Measurements from ENCODE around the gene GRIK4.
"Not testable (repeated sequence)": the region's sequence is repeated elsewhere in the genome, so short reads cannot be mapped to it uniquely, and the experiment has no call there.

The GRIK4 gene

DNA sequence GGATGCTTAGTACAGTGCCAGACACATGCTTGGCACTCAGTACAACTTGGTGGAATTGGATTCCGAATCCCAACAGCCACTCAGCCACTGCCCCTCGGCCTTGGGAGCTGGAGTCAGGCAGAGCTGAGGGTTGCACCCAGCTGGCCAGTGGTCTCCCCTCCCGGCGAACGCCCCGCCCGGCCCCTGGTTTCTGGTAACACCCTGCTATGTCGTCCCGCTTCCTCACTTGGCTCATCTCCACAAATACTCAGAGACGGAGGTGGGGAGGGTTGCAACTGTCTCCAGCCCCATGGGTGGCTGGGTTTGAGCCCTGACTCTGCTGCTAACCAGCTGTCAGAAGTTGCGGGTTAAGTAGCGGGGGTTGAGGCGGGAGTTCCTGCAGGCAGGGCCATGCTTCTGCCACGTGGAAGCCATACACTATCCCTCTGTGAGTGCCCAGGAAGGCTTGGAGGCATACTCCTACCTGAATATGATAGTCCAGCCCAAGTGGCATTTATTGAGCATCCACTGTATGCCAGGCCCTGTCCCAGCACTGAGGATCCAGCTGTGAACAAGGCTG, 67.1 kb downstream of the GRIK4 start:
- no peak for DNase-seq

DNA sequence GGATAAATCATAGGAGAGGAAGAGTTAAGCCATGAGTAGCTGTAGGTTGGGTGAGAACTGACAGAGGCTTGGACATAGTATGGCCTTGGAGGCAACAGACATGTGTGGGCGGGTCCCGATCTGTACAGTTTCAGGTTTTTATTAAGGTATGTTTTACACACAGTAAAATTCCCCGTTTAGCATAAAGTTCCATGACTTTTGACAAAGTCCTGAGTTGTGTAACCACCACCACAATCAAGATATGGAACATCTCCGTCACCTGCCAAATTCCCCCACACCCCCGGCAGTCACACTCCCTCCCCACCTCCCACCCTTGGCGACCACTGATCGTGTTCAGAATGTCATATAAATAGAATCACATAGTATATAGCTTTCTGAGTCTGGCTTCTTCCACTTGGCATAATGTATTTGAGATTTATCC, 68.1 kb downstream of the GRIK4 start:
- no peak for DNase-seq

DNA sequence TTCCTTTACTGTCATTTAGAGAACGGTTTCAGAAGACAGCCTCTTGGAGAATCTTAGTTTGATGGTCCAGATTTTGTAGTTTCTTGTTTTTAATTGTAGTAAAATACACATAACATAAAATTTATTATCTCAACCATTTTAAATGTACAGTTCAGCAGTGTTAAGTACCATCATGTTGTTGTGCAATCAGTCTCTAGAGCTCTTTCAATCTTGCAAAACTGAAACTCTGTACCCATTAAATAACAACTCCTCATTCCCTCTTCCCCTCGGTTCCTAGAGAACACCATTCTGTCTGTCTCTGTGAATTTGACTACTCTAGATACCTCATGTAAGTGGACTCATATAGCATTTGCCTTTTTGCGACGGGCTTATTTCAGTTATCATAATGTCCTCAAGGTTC, 69.8 kb downstream of the GRIK4 start:
- no peak for DNase-seq

DNA sequence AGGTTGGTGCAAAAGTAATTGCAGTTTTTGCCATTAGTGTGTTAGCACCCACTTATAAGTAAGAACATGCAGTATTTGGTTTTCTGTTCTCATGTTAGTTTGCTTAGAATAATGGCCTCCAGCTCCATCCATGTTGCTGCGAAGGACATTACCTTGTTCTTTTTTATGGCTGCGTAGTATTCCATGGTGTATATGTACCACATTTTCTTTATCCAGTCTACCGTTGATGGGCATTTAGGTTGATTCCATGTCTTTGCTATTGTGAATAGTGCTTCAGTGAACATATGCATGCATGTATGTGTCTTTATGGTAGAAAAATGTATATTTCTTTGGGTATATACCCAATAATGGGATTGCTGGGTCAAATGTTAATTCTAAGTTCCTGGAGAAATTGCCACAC, 71.0 kb downstream of the GRIK4 start:
- DNase-seq, result not testable (repeated sequence)

DNA sequence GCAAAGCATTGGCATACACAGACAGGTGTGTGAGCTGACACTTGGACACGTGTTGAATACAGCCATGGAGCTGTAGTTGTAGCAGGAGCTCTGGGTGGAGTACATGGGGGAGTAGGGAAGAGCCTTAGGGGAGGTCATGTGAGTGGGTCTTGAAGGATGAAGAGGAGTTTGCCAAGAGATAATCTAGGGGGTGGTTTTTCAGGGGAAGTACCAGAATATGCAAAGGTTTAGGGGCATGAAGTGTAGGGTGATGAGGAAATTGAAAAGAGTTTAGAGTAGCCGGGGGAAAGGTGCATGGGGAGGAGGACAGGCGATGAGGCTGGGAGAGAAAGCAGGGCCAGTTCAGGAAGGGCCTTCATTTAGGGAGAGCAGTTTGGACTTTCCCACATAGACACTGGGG, 74.5 kb downstream of the GRIK4 start:
- DNase-seq, result no peak

DNA sequence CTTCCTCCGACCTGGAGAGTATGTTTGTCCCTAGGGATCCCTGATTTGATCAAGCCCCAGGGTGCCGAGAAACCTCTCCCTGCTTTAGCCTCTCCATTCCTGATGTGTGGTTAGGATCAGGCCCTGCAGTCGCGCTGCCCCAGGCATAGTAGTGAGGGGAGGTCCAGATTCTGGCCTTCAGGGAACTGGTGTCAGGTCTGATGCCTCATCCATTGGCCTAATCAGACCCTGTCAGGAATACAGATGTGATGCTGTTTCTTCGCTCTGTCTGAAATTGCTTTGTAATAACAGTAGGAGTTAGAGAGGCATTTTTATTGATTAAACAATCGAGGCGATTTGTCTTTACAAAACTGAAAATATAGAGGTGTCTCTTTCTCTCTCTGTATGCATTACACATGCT, 75.2 kb downstream of the GRIK4 start:
- no peak for DNase-seq

DNA sequence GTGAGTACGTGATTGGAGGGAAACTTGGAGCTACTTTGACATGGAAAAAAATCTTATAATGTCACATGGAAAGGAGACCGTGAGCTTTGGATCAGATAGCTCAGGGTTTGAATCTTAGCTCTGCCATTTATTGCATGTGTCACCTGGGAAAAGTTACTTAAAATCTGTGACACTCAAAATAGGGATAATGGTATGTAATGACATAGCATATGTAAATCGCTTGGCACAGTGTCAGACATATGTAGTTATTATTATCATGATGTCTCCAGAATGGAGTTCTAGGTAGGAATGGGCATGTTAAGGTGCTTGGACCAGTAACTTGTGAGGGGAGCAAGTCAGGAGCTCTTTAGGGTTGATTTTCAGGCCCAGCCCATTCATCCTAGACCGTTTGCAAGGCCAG, 75.8 kb downstream of the GRIK4 start:
- no peak for DNase-seq

DNA sequence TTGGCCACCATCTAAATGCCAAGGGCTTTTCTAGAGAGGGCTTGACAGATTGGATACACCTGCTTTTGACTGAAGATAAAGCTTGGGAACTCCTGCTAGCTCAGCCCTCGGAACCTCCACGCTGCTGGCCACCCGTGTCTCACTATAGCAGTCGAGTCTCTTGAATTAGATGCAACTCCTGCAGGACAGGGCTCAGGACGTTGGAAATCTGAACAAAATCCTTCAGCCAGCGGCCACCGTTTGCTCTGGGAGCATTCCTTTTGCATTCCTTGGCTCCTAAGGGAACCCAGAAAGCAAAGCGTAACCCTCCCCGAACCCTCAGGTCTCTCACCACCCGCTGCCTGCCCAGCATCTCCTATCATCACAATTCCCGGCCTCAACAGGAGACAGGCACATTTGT, 77.8 kb downstream of the GRIK4 start:
- DNase-seq, result no peak

DNA sequence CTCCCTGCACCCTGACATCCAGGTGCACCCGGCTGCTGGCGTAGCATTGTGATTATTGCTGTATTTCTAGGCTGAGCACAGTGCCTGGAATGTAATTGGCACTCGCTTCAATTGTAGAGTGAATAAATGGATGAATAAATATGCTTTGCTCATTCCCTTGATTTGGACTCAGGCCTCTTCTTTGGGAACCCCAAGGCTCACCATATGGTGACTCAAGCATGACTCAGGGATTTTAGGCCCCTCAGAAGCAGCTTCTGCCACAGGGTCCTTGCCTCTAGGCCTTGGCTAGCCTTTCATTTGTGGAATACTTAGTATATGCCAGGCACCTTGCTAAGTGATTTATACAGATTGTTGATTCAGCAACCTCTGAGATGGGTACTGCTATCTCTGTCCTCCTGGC, 78.9 kb downstream of the GRIK4 start:
- DNase-seq, result no peak

DNA sequence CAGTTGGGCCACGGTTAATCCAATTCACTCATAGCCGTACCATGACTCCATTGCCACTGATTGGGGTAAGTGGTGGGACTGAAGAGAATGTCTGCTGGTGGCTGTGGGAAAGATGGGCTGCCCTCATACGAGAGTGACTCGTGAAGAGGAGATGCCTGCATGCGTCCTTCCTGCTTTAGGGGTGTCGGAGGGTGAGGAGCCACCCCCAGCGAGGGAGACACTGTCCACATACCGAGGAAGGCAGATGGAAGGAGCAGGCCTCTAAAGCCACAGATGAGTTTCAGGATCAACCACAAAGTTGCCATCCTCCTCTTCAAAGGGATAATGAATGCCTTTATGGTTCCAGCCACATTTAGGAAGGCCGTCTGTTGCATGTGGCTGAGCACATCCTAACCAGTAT, 83.2 kb downstream of the GRIK4 start:
- DNase-seq, result no peak

DNA sequence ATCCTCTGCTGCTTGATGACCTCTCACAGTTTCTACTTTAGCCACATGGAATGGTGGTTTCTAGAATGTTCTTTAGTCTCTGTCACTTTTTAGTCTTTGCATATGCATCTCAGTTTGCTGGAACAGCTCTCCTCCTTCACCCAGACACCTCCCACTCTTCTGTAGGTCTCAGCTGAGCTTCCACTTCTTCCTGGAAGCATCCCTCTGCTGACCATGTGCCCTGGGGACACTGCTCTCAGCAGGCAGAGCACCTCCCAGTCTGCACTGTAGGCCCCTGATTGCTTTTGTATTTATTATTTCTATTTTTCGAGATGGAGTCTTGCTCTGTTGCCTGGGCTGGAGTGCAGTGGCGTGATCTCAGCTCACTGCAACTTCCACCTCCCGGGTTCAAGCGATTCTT, 84.0 kb downstream of the GRIK4 start:
- no peak for DNase-seq

DNA sequence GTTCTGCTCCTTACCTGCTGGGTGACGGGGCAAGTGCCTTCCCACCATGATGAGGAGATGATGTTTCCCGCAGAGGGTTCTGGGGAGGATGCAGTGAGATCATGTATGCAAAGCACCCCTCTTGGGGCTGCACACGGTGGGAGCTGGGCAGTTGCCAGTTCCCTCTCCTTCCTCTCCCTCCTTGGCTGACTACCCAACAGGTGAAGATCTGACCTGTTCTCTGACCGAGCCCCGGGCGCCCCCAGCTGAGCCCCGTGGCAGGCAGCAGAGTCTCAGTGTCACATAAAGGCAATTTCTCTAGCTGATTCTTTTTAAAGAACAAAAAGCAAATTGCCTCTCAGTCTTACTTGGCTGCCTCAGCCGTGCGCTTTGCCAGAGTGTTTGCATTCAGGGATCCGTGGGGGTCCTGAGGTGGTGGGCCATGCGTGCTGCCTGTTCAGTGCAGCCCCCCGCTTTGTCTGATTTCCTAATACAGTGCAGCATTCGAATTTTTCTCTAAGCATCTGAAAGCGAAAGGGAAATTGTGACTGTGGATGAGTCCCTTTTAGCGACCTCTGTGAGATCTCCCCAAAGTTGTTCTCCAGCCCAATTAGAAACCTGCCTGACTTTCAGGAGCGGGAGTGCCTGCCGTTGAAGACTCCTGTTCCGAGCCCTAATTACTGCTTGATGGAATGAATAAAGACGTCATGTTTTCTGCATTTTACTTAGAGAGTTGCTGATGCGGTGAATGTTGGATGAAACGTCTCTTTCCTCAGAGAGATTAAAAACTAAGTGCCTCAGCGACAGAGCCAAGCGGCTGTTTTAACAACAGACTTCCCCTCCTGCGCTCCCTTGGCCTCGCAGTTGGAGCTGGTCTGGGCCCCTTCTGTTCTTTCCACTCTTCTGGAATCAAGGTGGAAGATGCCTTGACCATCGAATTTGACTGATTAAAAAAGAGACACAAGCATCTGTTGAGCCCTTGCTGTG, 86.0 kb downstream of the GRIK4 start:
- no peak for DNase-seq

DNA sequence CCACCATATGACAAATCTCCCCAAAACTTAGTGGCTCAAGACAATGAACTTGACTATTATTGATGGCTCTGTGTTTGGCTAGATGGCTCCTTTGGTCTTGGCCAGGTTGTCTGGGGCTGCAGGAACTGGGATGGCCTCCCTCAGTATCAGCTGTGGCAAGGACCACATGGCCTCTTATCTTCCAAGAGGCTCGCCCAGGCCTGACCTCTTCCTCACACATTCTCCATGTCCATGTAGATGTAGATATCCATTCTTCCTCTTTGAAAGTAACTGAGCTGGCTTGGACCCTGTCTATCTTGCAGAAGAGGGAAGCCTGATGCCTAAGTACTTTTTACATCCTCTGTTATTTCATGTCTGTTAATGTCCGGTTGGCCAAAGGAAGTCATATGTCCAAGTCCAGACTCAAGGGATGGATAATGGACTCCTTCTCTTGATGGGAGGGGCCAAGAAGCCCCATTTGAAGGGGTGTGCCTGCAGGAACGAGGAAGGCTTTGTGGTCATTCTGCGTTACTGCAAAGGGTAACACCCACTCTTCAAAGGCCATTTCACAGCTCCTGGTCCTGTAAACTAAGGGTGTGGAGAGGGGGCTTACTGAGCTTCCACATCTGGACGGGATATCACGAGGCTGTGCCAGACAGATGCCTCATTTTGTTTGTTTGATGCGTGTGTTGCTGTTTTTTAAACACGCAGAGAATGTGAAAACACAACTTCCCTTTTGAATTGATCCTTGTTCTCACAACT, 87.1 kb downstream of the GRIK4 start:
- no peak for DNase-seq

DNA sequence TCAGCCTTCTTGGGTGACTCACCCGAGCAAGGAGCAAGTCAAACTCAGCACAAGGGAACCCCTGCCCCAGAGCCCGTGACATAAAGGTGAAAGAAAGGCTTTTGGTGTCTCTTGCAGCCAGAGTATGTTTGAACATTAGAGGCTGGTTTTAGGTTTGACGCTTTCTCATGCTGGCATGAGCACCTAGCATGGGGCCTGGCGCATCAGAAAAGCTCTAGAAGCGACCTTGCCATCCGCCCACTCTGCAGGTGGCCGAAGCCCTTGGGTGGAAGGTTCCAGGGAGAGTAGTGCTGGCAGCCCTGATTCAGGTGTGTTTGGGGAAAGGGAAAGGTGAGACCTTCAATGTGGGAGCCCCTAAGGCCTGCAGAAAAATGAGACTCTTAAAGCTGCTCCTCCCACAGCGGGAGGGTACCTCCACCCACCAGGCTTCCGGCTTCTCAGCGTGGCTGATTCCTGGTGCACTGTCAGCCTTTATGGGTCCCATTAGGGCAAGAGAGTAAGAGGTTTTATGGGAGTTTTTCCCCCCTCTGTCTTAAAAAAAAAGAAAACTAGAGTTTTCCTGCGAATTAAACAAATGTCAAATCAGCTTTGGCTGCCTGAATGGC, 88.4 kb downstream of the GRIK4 start:
- no peak for DNase-seq

DNA sequence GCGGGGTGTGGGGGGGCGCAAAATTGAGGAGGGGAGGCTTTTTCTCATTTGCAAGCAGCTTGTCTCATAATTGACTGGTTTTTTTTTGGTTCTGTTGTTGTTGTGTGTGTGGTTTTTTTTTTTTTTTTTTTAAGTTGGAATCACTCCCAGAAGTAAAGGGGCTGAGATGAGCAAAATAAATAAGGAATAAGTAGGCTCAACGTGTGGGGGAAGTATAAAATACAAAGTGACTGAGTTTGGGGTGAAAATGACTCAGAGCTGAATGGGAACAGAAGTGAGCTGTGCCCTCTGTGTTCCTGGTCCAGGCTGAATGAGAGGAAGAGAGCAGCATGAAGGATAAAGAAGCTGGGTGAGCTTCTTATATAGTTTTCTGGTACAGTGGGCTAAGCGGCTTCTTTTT, 90.0 kb downstream of the GRIK4 start:
- no peak for DNase-seq

DNA sequence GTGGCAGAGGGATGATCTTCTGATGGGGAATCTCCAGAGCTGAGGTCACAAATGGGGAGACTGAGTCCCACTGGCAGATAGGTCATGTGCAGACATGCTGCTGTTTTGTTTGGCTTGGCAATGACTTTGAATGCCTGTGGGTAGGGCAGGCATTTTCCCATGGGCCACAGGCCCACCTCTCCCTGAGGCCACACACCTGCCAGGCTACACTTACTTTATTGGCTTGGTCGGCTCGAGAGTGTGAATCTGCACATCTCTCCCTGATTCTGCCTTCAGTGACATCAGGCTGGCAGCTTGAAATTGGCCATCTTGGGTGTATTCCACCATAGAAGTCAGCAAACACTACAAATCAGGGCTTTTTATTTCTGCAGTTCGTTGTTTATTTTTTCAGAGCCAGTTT, 91.5 kb downstream of the GRIK4 start:
- no peak for DNase-seq

DNA sequence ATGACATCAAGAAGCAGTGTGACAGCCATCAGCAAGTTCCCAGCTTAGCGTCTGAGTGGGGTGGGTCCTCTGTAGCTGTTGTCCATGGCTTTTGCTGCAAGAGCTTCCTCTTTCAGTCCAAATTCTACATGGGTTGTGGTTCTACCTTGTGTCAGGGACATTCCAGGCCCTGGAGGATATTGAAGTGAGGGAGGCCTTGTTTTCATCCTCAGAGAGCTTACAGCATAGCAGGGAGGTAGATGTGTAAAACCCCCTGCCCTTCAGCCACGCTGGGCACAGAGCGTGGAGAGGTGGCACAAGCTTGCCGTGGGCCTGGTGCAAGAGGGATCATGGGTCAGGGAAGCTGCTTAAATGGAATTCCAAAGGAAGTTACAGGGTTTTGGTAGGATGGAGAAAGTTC, 93.9 kb downstream of the GRIK4 start:
- DNase-seq, result no peak

DNA sequence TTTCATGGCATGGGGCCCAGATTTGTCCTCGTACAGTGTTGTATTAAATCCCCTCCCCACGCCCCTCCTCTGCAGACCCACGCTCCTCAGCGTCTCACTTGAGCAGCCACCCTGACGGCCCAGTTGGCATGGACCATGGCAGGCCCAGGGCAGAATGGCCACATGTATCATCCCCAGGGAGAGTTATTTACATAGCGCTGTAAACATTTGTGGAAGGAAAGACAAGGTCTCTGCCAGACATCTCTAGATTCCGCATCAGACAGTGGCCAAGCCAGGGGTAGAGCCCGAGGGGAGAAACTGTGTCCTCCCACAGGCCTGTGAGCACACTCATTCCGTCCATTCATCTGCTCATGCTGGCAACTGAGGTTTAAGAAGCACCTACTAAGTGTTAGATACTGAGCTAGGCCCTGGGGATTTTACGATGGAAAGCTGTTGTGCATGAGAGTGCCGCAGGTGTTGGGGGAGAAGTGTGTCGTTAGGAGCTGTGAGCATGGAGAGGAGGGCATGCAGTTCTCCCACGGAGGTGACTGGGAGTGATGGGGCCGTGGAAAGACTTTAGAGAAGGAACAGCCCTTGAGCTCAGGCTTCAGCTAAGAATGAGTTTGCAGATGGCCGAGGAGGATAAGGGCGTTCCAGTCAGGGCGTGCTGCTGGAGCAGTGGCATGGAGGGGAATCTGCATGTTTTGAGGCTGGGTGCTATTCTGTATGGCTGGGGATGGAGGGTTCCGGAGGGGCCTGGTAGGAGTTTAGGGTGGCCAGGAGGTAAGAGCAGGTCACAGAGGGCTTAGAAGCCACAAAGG, 94.9 kb downstream of the GRIK4 start:
- no peak for DNase-seq

DNA sequence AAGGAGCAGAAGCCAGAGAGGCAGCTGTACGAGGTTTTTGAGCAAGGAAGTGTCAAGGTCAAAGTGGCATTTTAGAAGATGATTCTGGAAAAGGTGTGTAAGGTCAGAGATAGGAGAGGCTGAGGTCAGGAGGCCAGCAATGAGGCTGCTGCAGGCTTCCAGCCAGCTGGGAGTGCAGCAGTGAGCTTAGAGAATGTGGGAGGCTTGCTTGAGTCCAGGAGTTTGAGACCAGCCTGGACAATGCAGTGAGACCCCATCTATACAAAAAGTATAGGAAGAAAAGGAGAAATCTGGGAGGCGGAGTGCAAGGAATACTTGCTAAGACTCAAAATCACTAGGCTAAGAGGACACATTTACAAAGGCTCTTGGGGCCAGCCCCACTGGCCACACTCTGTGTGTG, 96.5 kb downstream of the GRIK4 start:
- DNase-seq, result no peak

DNA sequence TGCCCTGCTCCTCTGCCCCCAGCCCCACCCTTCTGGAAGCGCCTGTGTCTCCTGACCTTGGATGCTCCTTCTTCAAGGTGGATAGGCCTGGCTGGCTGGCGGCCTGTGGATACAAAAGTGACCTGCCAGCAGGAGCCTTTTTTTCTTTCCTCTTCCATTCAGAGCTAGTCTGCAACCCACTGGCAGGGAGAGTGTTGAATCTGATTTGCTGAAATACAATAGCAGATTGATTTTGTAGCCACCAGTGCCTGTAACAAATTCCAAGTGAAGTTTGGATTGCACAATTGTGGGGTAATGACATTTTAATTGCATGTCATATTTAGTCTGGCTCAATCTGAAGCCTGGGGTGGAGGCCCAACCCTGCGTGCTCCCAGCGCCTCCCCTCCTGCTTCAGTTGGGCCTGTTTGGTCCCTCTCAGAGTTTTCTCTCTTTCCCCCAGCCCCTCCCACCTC, 97.2 kb downstream of the GRIK4 start:
- no peak for DNase-seq

DNA sequence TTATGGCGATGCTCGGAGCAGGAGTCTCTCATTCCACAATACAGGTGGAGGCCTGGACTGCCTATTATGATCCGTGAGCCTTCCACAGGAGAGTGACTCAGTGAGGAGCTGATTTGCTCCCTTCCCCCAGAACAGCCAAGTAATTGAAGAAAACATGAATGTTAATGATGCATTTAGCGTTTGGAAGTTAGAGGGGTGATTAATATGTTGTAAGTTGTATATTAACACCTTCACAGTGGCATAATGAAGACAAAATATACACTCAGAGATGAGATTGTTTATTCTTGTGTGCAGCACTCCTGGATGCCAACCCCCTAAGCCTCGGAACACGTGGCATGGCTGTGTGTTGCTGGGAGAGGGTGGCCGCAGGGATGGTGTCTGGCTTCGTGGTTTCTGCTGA, 98.6 kb downstream of the GRIK4 start:
- DNase-seq, result no peak

DNA sequence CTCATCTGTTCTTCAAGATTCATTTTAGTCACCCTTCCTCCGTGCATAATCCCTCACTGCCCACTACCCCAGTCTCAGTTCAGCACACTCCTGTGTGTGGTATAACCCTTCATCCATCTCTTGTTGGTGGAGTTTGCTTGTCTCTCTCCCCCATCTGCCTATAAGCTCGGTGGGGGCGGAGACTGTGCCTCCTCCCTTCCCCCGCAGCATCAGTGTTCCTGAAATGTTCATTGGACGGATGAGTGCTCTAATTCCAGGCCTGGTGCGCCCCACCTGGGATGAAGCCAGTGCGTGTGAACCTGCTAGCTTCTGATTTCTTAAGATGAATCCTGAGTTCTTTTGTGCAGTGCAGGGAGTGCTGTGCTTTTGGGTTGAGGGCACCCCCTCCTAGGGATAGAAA, 100.0 kb downstream of the GRIK4 start:
- DNase-seq, result no peak

Data from RPMI8226 (cell line).